Central memory CD8-positive, alpha-beta T cell (primary cell): Measurements from ENCODE around the gene SORL1.

ENCODE experiments used
- ATAC-seq: fragments of 150-1000 bp; cut with Tn5 transposase; replicated peaks from 2 replicates; pipeline ENCODE4 v1.10.0; 2022; ENCODE audit warnings: mild to moderate bottlenecking, moderate FRiP score, moderate number of reproducible peaks; ENCODE audit not compliant: poor library complexity, severe bottlenecking; ENCODE audit errors: extremely low read depth
- DNase-seq, 2 donors: peaks; one replicate each; pipeline ENCODE4 v3.0.0; 2021; ENCODE audit warnings: low spot score in 2 of 2
- H3K27ac Mint-ChIP-seq: one replicate; pipeline ENCODE4 v1.8.0; 2022; ENCODE audit warnings: low read depth, mild to moderate bottlenecking, moderate library complexity, mixed read lengths
- H3K27me3 Mint-ChIP-seq: one replicate; pipeline ENCODE4 v1.8.0; 2022; ENCODE audit warnings: mixed read lengths
- H3K36me3 Mint-ChIP-seq: one replicate; pipeline ENCODE4 v1.8.0; 2022; ENCODE audit warnings: mild to moderate bottlenecking, moderate library complexity, mixed read lengths; ENCODE audit not compliant: insufficient read depth
- H3K4me1 Mint-ChIP-seq: one replicate; pipeline ENCODE4 v1.8.0; 2022; ENCODE audit warnings: mixed read lengths
- H3K4me3 Mint-ChIP-seq: one replicate; pipeline ENCODE4 v1.8.0; 2022; ENCODE audit warnings: mild to moderate bottlenecking, moderate library complexity, mixed read lengths
- H3K9me3 Mint-ChIP-seq: one replicate; pipeline ENCODE4 v1.8.0; 2022; ENCODE audit warnings: mixed read lengths

The SORL1 gene

GRCh38 chr11:121550247-121551030 is 98.3 kb downstream of the SORL1 start:
- no peak overlapping the region for H3K4me3 Mint-ChIP-seq
- ATAC-seq (no peak), DNase-seq (no peak)
- H3K27ac Mint-ChIP-seq, result peak overlapping the region; percentile 48
- peaks cover 68% of the 10 kb centered on the region for H3K36me3 Mint-ChIP-seq
- no peaks in the 10 kb centered on the region for H3K27me3 Mint-ChIP-seq
- H3K9me3 Mint-ChIP-seq, result no peaks in the 10 kb centered on the region
- H3K4me1 Mint-ChIP-seq, result peaks cover 42% of the 10 kb centered on the region

- no peak for DNase-seq
- H3K27ac Mint-ChIP-seq, result peak overlapping the region; percentile 46
- no peaks in the 10 kb centered on the region for H3K27me3 Mint-ChIP-seq
- peaks cover 35% of the 10 kb centered on the region for H3K4me1 Mint-ChIP-seq
- no peak overlapping the region for H3K4me3 Mint-ChIP-seq
- ATAC-seq, result no peak
- peaks cover 74% of the 10 kb centered on the region for H3K36me3 Mint-ChIP-seq
- H3K9me3 Mint-ChIP-seq, result no peaks in the 10 kb centered on the region
These were observed 99.3 kb downstream of the SORL1 start for GRCh38 chr11:121551463-121551862.

- Mint-ChIP-seq H3K36me3 (peaks cover 76% of the 10 kb centered on the region), H3K27me3 (no peaks in the 10 kb centered on the region), H3K27ac (no peak overlapping the region), H3K9me3 (no peaks in the 10 kb centered on the region), H3K4me1 (peaks cover 37% of the 10 kb centered on the region), H3K4me3 (no peak overlapping the region)
- DNase-seq (no peak), ATAC-seq (no peak)
These were observed 100.0 kb downstream of the SORL1 start for GRCh38 chr11:121552154-121552553.

- no peak for DNase-seq
- ATAC-seq, result no peak
These were observed 100.5 kb downstream of the SORL1 start for GRCh38 chr11:121552644-121553043.

GRCh38 chr11:121553389-121553788 is 101.3 kb downstream of the SORL1 start:
- H3K9me3 Mint-ChIP-seq, result no peaks in the 10 kb centered on the region
- H3K27me3 Mint-ChIP-seq, result no peaks in the 10 kb centered on the region
- no peak for ATAC-seq
- no peak overlapping the region for H3K4me3 Mint-ChIP-seq
- H3K27ac Mint-ChIP-seq, result peak overlapping the region; percentile 3
- peaks cover 76% of the 10 kb centered on the region for H3K36me3 Mint-ChIP-seq
- DNase-seq, result no peak
- peaks cover 34% of the 10 kb centered on the region for H3K4me1 Mint-ChIP-seq

More at GRCh38 chr11:121552644-121553043, 100.5 kb downstream of the SORL1 start:
- H3K4me1 Mint-ChIP-seq, result peaks cover 36% of the 10 kb centered on the region
- H3K9me3 Mint-ChIP-seq, result no peaks in the 10 kb centered on the region
- peaks cover 76% of the 10 kb centered on the region for H3K36me3 Mint-ChIP-seq
- no peak overlapping the region for H3K4me3 Mint-ChIP-seq
- no peaks in the 10 kb centered on the region for H3K27me3 Mint-ChIP-seq
- H3K27ac Mint-ChIP-seq, result no peak overlapping the region

- H3K9me3 Mint-ChIP-seq, result no peaks in the 10 kb centered on the region
- ATAC-seq (no peak), DNase-seq (no peak)
- H3K4me3 Mint-ChIP-seq, result no peak overlapping the region
- no peak overlapping the region for H3K27ac Mint-ChIP-seq
- H3K4me1 Mint-ChIP-seq, result peaks cover 34% of the 10 kb centered on the region
- peaks cover 77% of the 10 kb centered on the region for H3K36me3 Mint-ChIP-seq
- H3K27me3 Mint-ChIP-seq, result no peaks in the 10 kb centered on the region
These were observed 101.7 kb downstream of the SORL1 start for GRCh38 chr11:121553806-121554205.

GRCh38 chr11:121554552-121554951 is 102.4 kb downstream of the SORL1 start:
- Mint-ChIP-seq H3K4me3 (no peak overlapping the region), H3K4me1 (peaks cover 35% of the 10 kb centered on the region), H3K9me3 (no peaks in the 10 kb centered on the region), H3K36me3 (peaks cover 81% of the 10 kb centered on the region), H3K27me3 (no peaks in the 10 kb centered on the region), H3K27ac (no peak overlapping the region)
- no peak for DNase-seq
- ATAC-seq, result no peak

GRCh38 chr11:121555121-121555520 is 103.0 kb downstream of the SORL1 start:
- H3K27ac Mint-ChIP-seq, result no peak overlapping the region
- H3K4me3 Mint-ChIP-seq, result no peak overlapping the region
- H3K9me3 Mint-ChIP-seq, result no peaks in the 10 kb centered on the region
- peaks cover 39% of the 10 kb centered on the region for H3K4me1 Mint-ChIP-seq
- DNase-seq, result no peak
- no peaks in the 10 kb centered on the region for H3K27me3 Mint-ChIP-seq
- ATAC-seq, result no peak
- peaks cover 81% of the 10 kb centered on the region for H3K36me3 Mint-ChIP-seq

GRCh38 chr11:121556937-121557336 is 104.8 kb downstream of the SORL1 start:
- H3K27me3 Mint-ChIP-seq, result no peaks in the 10 kb centered on the region
- H3K4me3 Mint-ChIP-seq, result no peak overlapping the region
- no peaks in the 10 kb centered on the region for H3K9me3 Mint-ChIP-seq
- no peak for ATAC-seq
- no peak for DNase-seq
- H3K27ac Mint-ChIP-seq, result no peak overlapping the region
- peaks cover 37% of the 10 kb centered on the region for H3K4me1 Mint-ChIP-seq
- peaks cover 82% of the 10 kb centered on the region for H3K36me3 Mint-ChIP-seq

- Mint-ChIP-seq H3K27ac (no peak overlapping the region), H3K36me3 (peaks cover 82% of the 10 kb centered on the region), H3K4me3 (no peak overlapping the region), H3K9me3 (no peaks in the 10 kb centered on the region), H3K4me1 (peaks cover 39% of the 10 kb centered on the region), H3K27me3 (no peaks in the 10 kb centered on the region)
- DNase-seq, result no peak
- peak; percentile 19 for ATAC-seq
These were observed 105.2 kb downstream of the SORL1 start for GRCh38 chr11:121557348-121557747.

- peaks cover 71% of the 10 kb centered on the region for H3K36me3 Mint-ChIP-seq
- H3K27ac Mint-ChIP-seq, result peak overlapping the region; percentile 16
- no peak overlapping the region for H3K4me3 Mint-ChIP-seq
- H3K9me3 Mint-ChIP-seq, result no peaks in the 10 kb centered on the region
- ATAC-seq, result no peak
- no peak for DNase-seq
- H3K27me3 Mint-ChIP-seq, result no peaks in the 10 kb centered on the region
- peaks cover 52% of the 10 kb centered on the region for H3K4me1 Mint-ChIP-seq
These were observed 107.6 kb downstream of the SORL1 start for GRCh38 chr11:121559606-121560200.

GRCh38 chr11:121560236-121560635 is 108.1 kb downstream of the SORL1 start:
- peak overlapping the region; percentile 16 for H3K27ac Mint-ChIP-seq

GRCh38 chr11:121561240-121561639 is 109.1 kb downstream of the SORL1 start:
- Mint-ChIP-seq H3K36me3 (peaks cover 67% of the 10 kb centered on the region), H3K4me1 (peaks cover 51% of the 10 kb centered on the region), H3K27ac (no peak overlapping the region), H3K9me3 (no peaks in the 10 kb centered on the region), H3K27me3 (no peaks in the 10 kb centered on the region), H3K4me3 (no peak overlapping the region)
- ATAC-seq (no peak), DNase-seq (no peak)

More at GRCh38 chr11:121560236-121560635, 108.1 kb downstream of the SORL1 start:
- H3K4me1 Mint-ChIP-seq, result peaks cover 52% of the 10 kb centered on the region
- H3K27me3 Mint-ChIP-seq, result no peaks in the 10 kb centered on the region
- H3K4me3 Mint-ChIP-seq, result no peak overlapping the region
- H3K36me3 Mint-ChIP-seq, result peaks cover 74% of the 10 kb centered on the region
- no peaks in the 10 kb centered on the region for H3K9me3 Mint-ChIP-seq
- ATAC-seq, result no peak
- no peak for DNase-seq
